Stomach (tissue), 9 donors: ENCODE data around the gene SGK1. TPM values are rescaled to one million over a fixed set of nuclear protein-coding genes. Genes with fewer than 3 reads are reported as not detected.

Source experiments
- DNase-seq, 2 donors: peaks; one replicate each; pipeline versions ENCODE4 v3.0.0 to v3.0.0-alpha.2; 2013 to 2019
- H3K27ac ChIP-seq, 5 donors: fragments of 200-600 bp in 4 of 5; sonication (generic) in 4 of 5; one replicate each; pipeline ENCODE4 v1.5.1; 2013 to 2019; ENCODE audit warnings: mild to moderate bottlenecking in 1 of 5, moderate library complexity in 1 of 5
- H3K27me3 ChIP-seq, 3 donors: fragments of 200-600 bp; sonication (generic); one replicate each; pipeline ENCODE4 v1.5.1; 2017 to 2019; ENCODE audit warnings: mixed run types in 1 of 3
- H3K36me3 ChIP-seq, 4 donors: fragments of 200-600 bp; sonication (generic); 1 replicate in 3 of 4; 2 replicates in 1 of 4; pipeline ENCODE4 v1.5.1; 2016 to 2019
- H3K4me1 ChIP-seq, 4 donors: fragments of 200-600 bp; sonication (generic); one replicate each; pipeline ENCODE4 v1.5.1; 2016 to 2019
- H3K4me3 ChIP-seq, 4 donors: fragments of 200-600 bp; sonication (generic) in 3 of 4; one replicate each; pipeline ENCODE4 v1.5.1; 2016 to 2019; ENCODE audit warnings: mild to moderate bottlenecking in 1 of 4
- H3K9me3 ChIP-seq, 4 donors: fragments of 200-600 bp; sonication (generic); one replicate each; pipeline ENCODE4 v1.5.1; 2016 to 2019
- CTCF ChIP-seq, 7 experiments: fragments of 450-650 bp in 4 of 7; fragments of 200-600 bp in 3 of 7; sonication (generic) in 3 of 7; IDR thresholded peaks; one replicate each; pipeline ENCODE4 v1.5.1; 2016 to 2019; ENCODE audit warnings: antibody characterized with exemption in 7 of 7, control low read depth in 2 of 7, mild to moderate bottlenecking in 1 of 7
- EP300 ChIP-seq: sonication (generic); formaldehyde crosslinking; IDR thresholded peaks from one replicate; pipeline ENCODE4 v1.6.1; 2017; ENCODE audit warnings: antibody characterized with exemption
- POLR2A ChIP-seq, 4 donors: fragments of 450-650 bp; IDR thresholded peaks; one replicate each; pipeline ENCODE4 v1.6.1; 2016; ENCODE audit warnings: antibody characterized with exemption in 4 of 4, control low read depth in 2 of 4, mild to moderate bottlenecking in 1 of 4, moderate library complexity in 1 of 4
- POLR2AphosphoS5 ChIP-seq, 3 donors: sonication (generic); formaldehyde crosslinking; IDR thresholded peaks; one replicate each; pipeline ENCODE4 v1.6.1; 2016; ENCODE audit warnings: antibody characterized with exemption in 3 of 3
- WGBS, 5 donors: extraction: QIAGEN DNeasy Blood & Tissue Kit in 3 of 5; methylation state at CpG; one replicate each; pipeline versions ENCODE4 v1.1.5 to v1.1.7; 2013 to 2018; 5-methylcytosine and 5-hydroxymethylcytosine counted together
- intact Hi-C: fragments of 100-400 bp; cut with DNase I; formaldehyde crosslinking; loops from one replicate; pipeline ENCODE4 v1.15.1; 2023; ENCODE audit warnings: low total_unique reads
- polyA plus RNA-seq, 3 donors: library from polyadenylated mRNA; stranded (reverse); fragments of 200-250 nt; gene quantifications; one replicate each; pipeline ENCODE4 v1.2.3, GENCODE V29; 2013
- total RNA-seq, 5 donors: library from RNA; depleted of rRNA; stranded (reverse); fragments of >200 nt; gene quantifications; one replicate each; pipeline versions ENCODE4 v1.1.0 to v1.2.3, GENCODE V29; 2014 to 2016
- donor health status: healthy with polysubstance abuse.
- donor health status: Bipolar disorder and iron deficiency.
- donor health status: healthy.

SGK1 gene
- total and polyA plus RNA-seq, 8 donors, result 72.3 to 347 (median 154) TPM

GRCh38 chr6:134249759-134250602 lies 67.9 kb downstream of the SGK1 start:
- H3K27me3 ChIP-seq, result no peaks in the 10 kb centered on the region
- TF ChIP-seq POLR2AphosphoS5 (IDR thresholded peaks at IDR 0.05), result peak in 1 of 3 donors; percentile 24
- no peak for TF ChIP-seq EP300
- H3K9me3 ChIP-seq, result no peaks in the 10 kb centered on the region
- 12 to 26% (median 17%) methylated on average over 7 of the region's 7 CpGs for WGBS, 5 donors
- DNase-seq, result peak in 1 of 2 donors; percentile 30
- peak overlapping the region in 4 of 5 donors; percentile 1 to 54 (median 30) for H3K27ac ChIP-seq
- H3K4me3 ChIP-seq, result no peak overlapping the region
- peaks cover 0 to 38% (median 15%) of the 10 kb centered on the region in 4 donors for H3K4me1 ChIP-seq
- H3K36me3 ChIP-seq, result no peaks in the 10 kb centered on the region
- intact Hi-C loops, result no loop called here

GRCh38 chr6:134249239-134249758 lies 68.6 kb downstream of the SGK1 start:
- peak overlapping the region in 3 of 5 donors; percentile 1 to 54 (median 31) for H3K27ac ChIP-seq
- WGBS, 5 donors, result 83 to 90% (median 86%) methylated on average over 5 of the region's 5 CpGs
- TF ChIP-seq POLR2AphosphoS5 (IDR thresholded peaks at IDR 0.05) (no peak), POLR2A (IDR thresholded peaks at IDR 0.05) (no peak), EP300 (no peak), CTCF (IDR thresholded peaks at IDR 0.05) (no peak)
- peaks cover 0 to 41% (median 15%) of the 10 kb centered on the region in 4 donors for H3K4me1 ChIP-seq
- peak in 1 of 2 donors; percentile 10 for DNase-seq
- no peaks in the 10 kb centered on the region for H3K9me3 ChIP-seq
- no peaks in the 10 kb centered on the region for H3K36me3 ChIP-seq
- no peaks in the 10 kb centered on the region for H3K27me3 ChIP-seq
- H3K4me3 ChIP-seq, result no peak overlapping the region
- intact Hi-C loops, result no loop called here

- Histone ChIP-seq H3K36me3 (no peaks in the 10 kb centered on the region), H3K27me3 (no peaks in the 10 kb centered on the region), H3K9me3 (no peaks in the 10 kb centered on the region), H3K27ac (no peak overlapping the region), H3K4me3 (no peak overlapping the region), H3K4me1 (peaks cover 0 to 41% (median 15%) of the 10 kb centered on the region in 4 donors)
- intact Hi-C loops, result no loop called here
- TF ChIP-seq POLR2AphosphoS5 (IDR thresholded peaks at IDR 0.05) (no peak), POLR2A (IDR thresholded peaks at IDR 0.05) (no peak), EP300 (no peak), CTCF (IDR thresholded peaks at IDR 0.05) (no peak)
- WGBS, 5 donors, result 69 to 75% (median 72%) methylated on average over 4 of the region's 4 CpGs
- DNase-seq, result peak in 1 of 2 donors; percentile 5
These were observed 69.9 kb downstream of the SGK1 start for GRCh38 chr6:134247844-134248580.

GRCh38 chr6:134247231-134247833 lies 70.6 kb downstream of the SGK1 start:
- DNase-seq, result peak in 1 of 2 donors; percentile 74
- TF ChIP-seq EP300 (no peak), POLR2AphosphoS5 (IDR thresholded peaks at IDR 0.05) (no peak), POLR2A (IDR thresholded peaks at IDR 0.05) (no peak), CTCF (IDR thresholded peaks at IDR 0.05) (no peak)
- Histone ChIP-seq H3K27me3 (no peaks in the 10 kb centered on the region), H3K4me1 (peaks cover 0 to 41% (median 15%) of the 10 kb centered on the region in 4 donors), H3K9me3 (no peaks in the 10 kb centered on the region), H3K27ac (peak overlapping the region in 1 of 5 donors; percentile 35), H3K4me3 (no peak overlapping the region), H3K36me3 (no peaks in the 10 kb centered on the region)
- intact Hi-C loops, result no loop called here
- WGBS, 5 donors, result 72 to 83% (median 76%) methylated on average over 5 of the region's 5 CpGs
